Measurements from ENCODE around the gene PTPRE.

DNA sequence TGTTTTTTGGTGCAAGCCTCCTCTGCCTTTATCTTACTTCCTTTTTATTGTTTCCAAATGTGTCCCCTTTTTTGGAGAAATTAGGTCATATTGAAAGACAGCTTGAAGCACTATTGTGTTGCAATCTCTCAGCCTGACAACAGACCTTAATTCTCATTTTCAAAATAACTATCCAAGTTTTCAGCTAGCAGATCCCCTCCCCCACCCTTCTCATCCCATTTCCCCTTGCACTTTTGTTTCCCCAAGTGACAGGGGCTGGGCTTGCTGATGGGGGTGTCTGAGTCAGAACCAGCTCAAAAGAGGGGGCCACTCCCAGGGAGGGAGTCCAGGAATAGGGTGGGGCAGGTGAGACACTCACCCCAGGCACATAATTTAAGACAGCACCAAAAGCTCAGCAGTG lies 144.0 kb downstream of the PTPRE start:
- TF ChIP-seq, protein P1, sequence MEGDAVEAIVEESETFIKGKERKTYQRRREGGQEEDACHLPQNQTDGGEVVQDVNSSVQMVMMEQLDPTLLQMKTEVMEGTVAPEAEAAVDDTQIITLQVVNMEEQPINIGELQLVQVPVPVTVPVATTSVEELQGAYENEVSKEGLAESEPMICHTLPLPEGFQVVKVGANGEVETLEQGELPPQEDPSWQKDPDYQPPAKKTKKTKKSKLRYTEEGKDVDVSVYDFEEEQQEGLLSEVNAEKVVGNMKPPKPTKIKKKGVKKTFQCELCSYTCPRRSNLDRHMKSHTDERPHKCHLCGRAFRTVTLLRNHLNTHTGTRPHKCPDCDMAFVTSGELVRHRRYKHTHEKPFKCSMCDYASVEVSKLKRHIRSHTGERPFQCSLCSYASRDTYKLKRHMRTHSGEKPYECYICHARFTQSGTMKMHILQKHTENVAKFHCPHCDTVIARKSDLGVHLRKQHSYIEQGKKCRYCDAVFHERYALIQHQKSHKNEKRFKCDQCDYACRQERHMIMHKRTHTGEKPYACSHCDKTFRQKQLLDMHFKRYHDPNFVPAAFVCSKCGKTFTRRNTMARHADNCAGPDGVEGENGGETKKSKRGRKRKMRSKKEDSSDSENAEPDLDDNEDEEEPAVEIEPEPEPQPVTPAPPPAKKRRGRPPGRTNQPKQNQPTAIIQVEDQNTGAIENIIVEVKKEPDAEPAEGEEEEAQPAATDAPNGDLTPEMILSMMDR (IDR thresholded peaks at IDR 0.05) = no peak
- TF ChIP-seq POLR2A (IDR thresholded peaks at IDR 0.05) (no peak), POLR2AphosphoS5 (IDR thresholded peaks at IDR 0.05) (no peak), EP300 (IDR thresholded peaks at IDR 0.05) (no peak)
